ENCODE data around the gene KCNK3. TPM values are rescaled to one million over a fixed set of nuclear protein-coding genes. Genes with fewer than 3 reads are reported as not detected.

The KCNK3 gene
- total and polyA plus RNA-seq, 2 donors (not counting 1 experiment from before 2014, with no cell fraction given) = under 0.01 TPM; not detected in 1

- Histone ChIP-seq H3K79me2 (ENCODE audit: control insufficient read depth, insufficient read depth, low read length) (no peaks in the 10 kb centered on the region), H3K27me3 (ENCODE audit: control insufficient read depth, insufficient read depth, low read length) (peaks cover 12% of the 10 kb centered on the region), H4K20me1 (ENCODE audit: control insufficient read depth, extremely low read depth, insufficient read depth, low read length) (no peaks in the 10 kb centered on the region), H3K36me3 (ENCODE audit: control insufficient read depth, insufficient read depth, low read length) (no peaks in the 10 kb centered on the region), H3K4me2 (ENCODE audit: extremely low read depth, insufficient read depth, low read length) (no peak overlapping the region), H3K9me3 (ENCODE audit: control insufficient read depth, insufficient read depth, low read depth, low read length) (no peaks in the 10 kb centered on the region), H3K4me1 (ENCODE audit: control insufficient read depth, extremely low read depth, insufficient read depth, low read length) (peaks cover 5% of the 10 kb centered on the region), H3K9ac (ENCODE audit: insufficient read depth, low read length) (no peak overlapping the region), H3K4me3 (replicated peaks in 1 of 4; ENCODE audit: control extremely low read depth in 1 of 4, insufficient read depth in 1 of 4, low read depth in 3 of 4, low read length in 4 of 4) (no peak overlapping the region), H2AFZ (ENCODE audit: low read length) (no peak overlapping the region), H3K27ac (ENCODE audit: insufficient read depth, low read length) (no peak overlapping the region)
- TF ChIP-seq CTCF (conservative IDR thresholded peaks at IDR 0.05 in 1 of 2, IDR thresholded peaks at IDR 0.05 in 1 of 2; ENCODE audit: low read depth in 1 of 2, low read length in 2 of 2) (no peak), EZH2 (IDR thresholded peaks at IDR 0.05; ENCODE audit: low read length, missing control alignments) (no peak)
- no peak for DNase-seq (ENCODE audit: low read depth in 2 of 2)
These were observed 15.2 kb downstream of the KCNK3 start for GRCh38 chr2:26707747-26708146.

- Histone ChIP-seq H3K27me3 (ENCODE audit: control insufficient read depth, insufficient read depth, low read length) (peaks cover 12% of the 10 kb centered on the region), H3K9ac (ENCODE audit: insufficient read depth, low read length) (no peak overlapping the region), H3K9me3 (ENCODE audit: control insufficient read depth, insufficient read depth, low read depth, low read length) (no peaks in the 10 kb centered on the region), H4K20me1 (ENCODE audit: control insufficient read depth, extremely low read depth, insufficient read depth, low read length) (no peaks in the 10 kb centered on the region), H3K27ac (ENCODE audit: insufficient read depth, low read length) (no peak overlapping the region), H3K36me3 (ENCODE audit: control insufficient read depth, insufficient read depth, low read length) (no peaks in the 10 kb centered on the region), H3K4me1 (ENCODE audit: control insufficient read depth, extremely low read depth, insufficient read depth, low read length) (peaks cover 5% of the 10 kb centered on the region), H3K4me2 (ENCODE audit: extremely low read depth, insufficient read depth, low read length) (no peak overlapping the region), H3K4me3 (replicated peaks in 1 of 4; ENCODE audit: control extremely low read depth in 1 of 4, insufficient read depth in 1 of 4, low read depth in 3 of 4, low read length in 4 of 4) (no peak overlapping the region), H3K79me2 (ENCODE audit: control insufficient read depth, insufficient read depth, low read length) (no peaks in the 10 kb centered on the region), H2AFZ (ENCODE audit: low read length) (no peak overlapping the region)
- DNase-seq (ENCODE audit: low read depth in 2 of 2) = no peak
- TF ChIP-seq CTCF (conservative IDR thresholded peaks at IDR 0.05 in 1 of 2, IDR thresholded peaks at IDR 0.05 in 1 of 2; ENCODE audit: low read depth in 1 of 2, low read length in 2 of 2) = no peak
- no peak for TF ChIP-seq EZH2 (IDR thresholded peaks at IDR 0.05; ENCODE audit: low read length, missing control alignments)
These were observed 15.9 kb downstream of the KCNK3 start for GRCh38 chr2:26708457-26708856.

GRCh38 chr2:26709323-26710110, 17.0 kb downstream of the KCNK3 start:
- Histone ChIP-seq H3K9me3 (ENCODE audit: control insufficient read depth, insufficient read depth, low read depth, low read length) (no peaks in the 10 kb centered on the region), H3K27ac (ENCODE audit: insufficient read depth, low read length) (no peak overlapping the region), H3K36me3 (ENCODE audit: control insufficient read depth, insufficient read depth, low read length) (no peaks in the 10 kb centered on the region), H3K4me1 (ENCODE audit: control insufficient read depth, extremely low read depth, insufficient read depth, low read length) (peaks cover 3% of the 10 kb centered on the region), H3K4me3 (replicated peaks in 1 of 4; ENCODE audit: control extremely low read depth in 1 of 4, insufficient read depth in 1 of 4, low read depth in 3 of 4, low read length in 4 of 4) (no peak overlapping the region), H4K20me1 (ENCODE audit: control insufficient read depth, extremely low read depth, insufficient read depth, low read length) (no peaks in the 10 kb centered on the region), H2AFZ (ENCODE audit: low read length) (no peak overlapping the region), H3K4me2 (ENCODE audit: extremely low read depth, insufficient read depth, low read length) (no peak overlapping the region), H3K79me2 (ENCODE audit: control insufficient read depth, insufficient read depth, low read length) (no peaks in the 10 kb centered on the region), H3K27me3 (ENCODE audit: control insufficient read depth, insufficient read depth, low read length) (peaks cover 12% of the 10 kb centered on the region), H3K9ac (ENCODE audit: insufficient read depth, low read length) (no peak overlapping the region)
- TF ChIP-seq CTCF (conservative IDR thresholded peaks at IDR 0.05 in 1 of 2, IDR thresholded peaks at IDR 0.05 in 1 of 2; ENCODE audit: low read depth in 1 of 2, low read length in 2 of 2) = no peak
- TF ChIP-seq EZH2 (IDR thresholded peaks at IDR 0.05; ENCODE audit: low read length, missing control alignments) = no peak
- no peak for DNase-seq (ENCODE audit: low read depth in 2 of 2)
